KBM-7 (cell line): Measurements from ENCODE around the gene APAF1.
"Not testable (repeated sequence)": the region's sequence is repeated elsewhere in the genome, so short reads cannot be mapped to it uniquely, and the experiment has no call there.

Experiments used
- DNase-seq: peaks from one replicate; pipeline ENCODE4 v3.0.0-alpha.2; 2015
- in situ Hi-C: fragments of 300-500 bp; cut with MboI; formaldehyde crosslinking; loops from 2 replicates; pipeline ENCODE4 v1.14.3; 2020; ENCODE audit warnings: low sequenced_read_pairs, low pct_unique_long_range_greater_than_20kb, mixed read lengths

APAF1 gene

GRCh38 chr12:98744680-98745079 is 99.6 kb downstream of the APAF1 start:
- in situ Hi-C loops: no loop called here
- no peak for DNase-seq

DNA sequence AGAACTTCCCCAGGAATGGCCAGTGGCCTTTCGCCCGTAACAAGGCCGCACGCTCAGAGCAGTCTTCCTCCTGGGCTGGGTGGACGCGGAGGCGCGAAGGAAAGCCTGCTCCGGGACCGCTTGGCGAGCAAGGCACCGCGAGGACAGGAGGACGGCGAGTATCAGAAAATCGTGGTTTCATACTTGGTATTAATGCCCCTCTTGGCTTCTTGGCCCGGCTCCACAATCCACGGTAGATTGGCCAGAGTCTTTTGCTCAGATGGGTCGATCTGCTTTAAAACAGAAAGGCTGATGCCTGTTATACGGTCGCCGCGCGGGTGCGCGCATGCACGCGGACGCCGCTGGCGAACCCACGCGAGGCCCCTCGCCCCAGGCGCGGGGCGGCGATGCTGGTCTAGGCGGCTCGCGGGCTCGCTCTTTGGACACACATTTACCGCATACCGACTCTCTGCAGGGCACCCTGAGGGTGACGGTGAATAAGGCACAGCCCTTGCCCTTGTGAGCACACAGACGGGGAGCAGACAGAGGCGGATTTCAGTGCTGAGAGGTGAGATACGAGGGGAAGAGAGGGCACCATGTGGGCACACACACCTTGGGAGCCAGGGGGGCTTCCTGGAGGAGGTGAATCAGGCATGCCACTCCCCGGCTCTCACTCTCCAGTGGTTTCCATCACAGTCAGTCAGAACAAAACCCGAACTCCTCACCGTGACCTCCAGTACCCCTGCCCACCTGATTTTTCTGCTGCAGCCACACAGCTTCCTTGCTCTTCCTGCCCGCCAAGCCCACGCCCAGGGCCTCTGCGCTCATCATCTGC is 100.7 kb downstream of the APAF1 start:
- in situ Hi-C loops: no loop called here
- DNase-seq: no peak

- DNase-seq: no peak
- in situ Hi-C loops: no loop called here
Observed at GRCh38 chr12:98748463-98748862, 103.4 kb downstream of the APAF1 start.

DNA sequence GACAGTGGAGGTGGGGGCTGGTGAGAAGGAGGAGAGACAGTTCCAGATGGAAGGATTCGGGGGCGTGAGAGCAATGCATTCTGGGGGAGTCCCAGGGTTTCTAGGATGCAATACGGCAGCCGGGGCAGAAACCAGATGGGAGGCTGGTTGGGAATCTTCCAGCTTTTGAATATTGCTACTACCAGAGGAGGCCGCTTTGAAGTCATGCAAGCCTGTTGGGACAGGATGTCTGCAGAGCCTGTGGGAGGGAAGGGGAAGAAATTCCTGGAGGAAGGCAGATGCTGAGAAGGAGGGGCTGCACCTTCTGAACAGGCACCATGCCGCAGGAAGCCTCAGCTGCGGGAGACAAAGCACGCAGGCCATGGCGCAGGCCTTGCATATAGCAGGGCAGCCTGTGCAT is 105.4 kb downstream of the APAF1 start:
- no peak for DNase-seq
- in situ Hi-C loops: no loop called here

GRCh38 chr12:98751580-98752115 is 106.6 kb downstream of the APAF1 start:
- in situ Hi-C loops: no loop called here
- DNase-seq: no peak

DNA sequence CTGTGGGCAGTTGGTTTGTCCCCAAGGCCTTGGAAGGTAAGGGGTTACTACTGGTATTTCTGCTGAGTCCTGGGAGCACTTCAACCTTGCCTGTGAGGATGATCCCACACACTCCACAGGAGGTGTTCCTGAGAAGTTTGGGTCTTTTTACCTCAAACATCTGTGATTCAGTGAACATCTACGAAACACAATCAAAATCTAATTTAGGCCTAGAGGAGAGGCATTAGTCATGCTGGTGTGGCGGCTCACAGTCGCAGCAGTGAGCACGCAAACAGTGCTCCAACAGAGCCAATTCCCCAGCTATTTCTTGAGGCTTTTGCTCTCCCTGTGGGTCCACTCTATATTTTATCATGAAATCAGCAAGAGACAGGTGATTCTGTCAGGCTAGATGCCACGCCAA is 107.6 kb downstream of the APAF1 start:
- in situ Hi-C loops: no loop called here
- no peak for DNase-seq

DNA sequence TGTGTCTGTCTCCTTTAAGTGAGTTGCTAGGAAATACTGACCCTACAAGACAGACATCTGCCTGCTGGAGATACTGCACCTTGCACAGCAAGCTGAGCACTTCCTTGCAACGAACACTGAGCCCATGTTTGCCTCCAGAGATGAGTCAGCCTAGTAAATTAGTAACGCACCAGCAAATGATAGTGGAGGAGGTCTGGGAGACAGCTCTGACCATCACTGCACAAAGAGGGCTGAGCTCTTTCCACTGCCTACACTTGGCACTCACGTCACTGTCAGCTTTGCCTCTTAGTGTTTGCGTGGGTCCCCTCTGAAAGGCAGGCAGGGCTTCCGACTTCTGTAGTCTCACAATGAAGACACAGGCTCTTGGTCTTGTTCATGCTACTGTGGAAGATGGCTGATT is 109.0 kb downstream of the APAF1 start:
- in situ Hi-C loops: no loop called here
- no peak for DNase-seq

DNA sequence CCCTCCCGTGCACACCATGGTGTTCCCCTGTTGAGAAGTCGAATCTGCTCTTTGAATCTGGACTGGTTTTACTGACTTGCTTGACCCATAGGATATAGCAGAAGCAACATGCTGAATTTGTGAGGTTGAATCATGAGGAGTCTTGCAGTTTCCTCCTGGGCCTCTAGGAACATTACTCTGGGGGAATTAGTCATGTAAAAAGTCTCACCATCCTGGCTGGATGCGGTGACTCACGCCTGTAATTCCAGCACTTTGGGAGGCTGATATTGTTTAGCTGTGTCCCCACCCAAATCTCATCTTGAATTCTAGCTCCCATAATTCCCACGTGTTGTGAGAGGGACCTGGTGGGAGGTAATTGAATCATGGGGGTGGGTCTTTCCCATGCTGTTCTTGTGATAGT is 110.8 kb downstream of the APAF1 start:
- in situ Hi-C loops, DNase-seq: not testable (repeated sequence)

DNA sequence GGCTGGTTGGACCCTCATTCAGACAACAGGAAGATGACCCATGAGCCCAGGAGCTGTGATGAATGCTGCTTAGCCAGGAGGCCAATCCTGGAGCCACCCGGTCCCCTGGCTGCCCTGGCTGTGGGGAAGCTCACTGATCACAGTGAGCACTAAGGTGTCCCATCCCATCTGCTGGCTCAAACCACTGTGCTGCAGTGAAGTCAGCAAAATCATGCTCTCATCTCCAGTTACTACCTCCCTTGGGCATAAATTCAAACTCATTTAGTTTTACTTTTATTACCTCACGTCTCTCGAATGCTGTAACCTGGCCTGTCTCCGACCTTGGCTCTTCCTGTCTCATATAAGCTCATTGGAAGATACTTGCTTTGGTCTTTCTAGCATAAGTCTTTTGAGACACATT is 112.4 kb downstream of the APAF1 start:
- in situ Hi-C loops: no loop called here
- DNase-seq: no peak

GRCh38 chr12:98758331-98758730 is 113.2 kb downstream of the APAF1 start:
- in situ Hi-C loops: no loop called here
- no peak for DNase-seq

DNA sequence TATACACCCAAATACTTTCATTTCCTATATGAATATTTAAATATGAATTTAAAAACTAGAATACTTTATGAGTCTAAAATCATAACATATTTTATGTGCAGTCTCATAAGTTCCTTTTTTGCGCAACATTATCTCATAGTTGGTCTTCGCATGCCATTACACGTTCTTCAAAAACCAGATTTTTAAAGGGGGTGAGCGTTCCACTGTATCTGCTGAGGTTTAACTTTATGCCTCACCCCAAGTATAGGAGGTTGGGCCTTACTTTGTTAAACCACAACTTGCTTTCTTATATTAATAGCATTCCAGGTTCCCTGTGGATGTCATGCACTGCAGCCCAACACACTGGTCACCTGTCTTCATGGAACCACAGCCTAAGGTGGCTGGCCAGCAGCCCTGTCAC is 118.6 kb downstream of the APAF1 start:
- no peak for DNase-seq
- in situ Hi-C loops: no loop called here

- DNase-seq: no peak
- in situ Hi-C loops: no loop called here
Observed at GRCh38 chr12:98767248-98767647, 122.2 kb downstream of the APAF1 start.

DNA sequence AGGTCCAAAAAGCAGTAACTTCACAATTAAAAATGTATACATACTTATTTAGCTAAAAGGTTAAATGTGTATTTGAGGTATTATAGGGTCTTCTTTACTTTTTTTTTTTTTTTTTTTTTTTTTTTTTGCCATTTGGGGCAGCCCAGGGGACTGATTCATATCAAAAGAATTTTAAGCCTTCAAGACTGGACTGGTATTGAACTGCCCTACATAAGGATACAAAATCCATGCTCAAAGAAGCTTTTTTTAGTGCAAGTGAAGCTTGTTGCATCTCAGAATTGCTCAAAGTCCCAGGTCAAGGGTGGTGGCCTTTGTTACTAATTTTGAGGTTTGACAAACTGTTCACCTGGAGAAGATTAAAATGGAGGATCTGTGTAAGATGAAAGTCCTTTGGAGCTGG is 124.0 kb downstream of the APAF1 start:
- in situ Hi-C loops: no loop called here
- DNase-seq: no peak

DNA sequence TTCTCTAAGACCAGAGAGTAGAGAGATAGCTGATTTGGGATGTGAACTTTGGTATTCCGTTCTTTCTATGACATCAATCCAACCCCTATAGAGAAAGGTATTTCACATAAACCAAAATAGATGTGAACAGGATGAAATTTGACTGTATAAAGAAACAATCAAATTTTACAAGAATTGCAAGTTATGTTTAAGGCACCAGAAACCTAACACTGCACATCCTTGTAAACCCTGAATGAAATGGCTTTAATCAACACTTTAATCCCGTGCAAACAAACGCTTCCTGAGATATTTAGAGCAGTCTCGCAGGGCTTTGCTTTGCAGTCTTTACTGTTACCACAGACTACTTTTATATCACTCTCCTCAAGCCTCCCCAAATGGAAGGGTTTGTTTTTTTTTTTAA is 125.1 kb downstream of the APAF1 start:
- in situ Hi-C loops: no loop called here
- no peak for DNase-seq

- in situ Hi-C loops: no loop called here
- no peak for DNase-seq
Observed at GRCh38 chr12:98771811-98772752, 127.0 kb downstream of the APAF1 start.

DNA sequence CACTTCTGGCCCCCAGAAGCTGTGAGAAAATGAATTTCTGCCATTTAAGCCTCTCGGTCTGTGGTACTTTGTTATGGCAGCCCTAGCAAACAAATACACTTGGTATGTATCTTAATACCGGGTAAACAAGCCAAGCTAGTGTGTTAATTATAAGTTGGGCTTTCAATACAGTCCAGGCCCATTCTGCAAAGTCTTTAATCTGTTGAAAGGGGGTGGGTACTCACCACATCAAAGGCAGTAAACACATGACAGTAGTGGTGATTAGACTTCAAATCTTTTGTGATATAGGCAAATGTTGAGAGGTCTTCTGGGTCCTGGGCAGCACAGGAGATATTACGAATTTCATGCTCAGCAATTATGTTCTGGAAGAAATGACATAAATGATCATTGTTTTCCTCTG is 127.7 kb downstream of the APAF1 start:
- in situ Hi-C loops: no loop called here
- no peak for DNase-seq

DNA sequence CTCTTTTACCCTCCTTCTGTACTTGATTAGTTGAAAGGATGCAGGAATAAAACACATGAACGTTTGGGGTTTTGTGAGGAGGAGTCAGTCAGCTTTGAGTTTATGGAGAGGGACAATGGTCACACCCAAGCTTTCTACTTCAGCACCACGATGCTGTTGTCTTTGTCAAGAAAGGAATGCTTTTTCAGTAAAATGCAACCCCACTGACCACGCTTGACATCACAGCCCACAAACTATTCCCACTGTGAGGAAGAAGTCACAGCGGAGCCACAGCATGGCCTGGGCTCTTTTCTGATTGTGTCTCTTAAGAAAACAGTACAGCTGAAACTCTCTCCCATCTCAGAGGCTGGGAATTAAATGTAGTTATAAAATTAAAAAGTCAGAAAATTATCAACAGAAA is 135.2 kb downstream of the APAF1 start:
- no peak for DNase-seq
- in situ Hi-C loops: no loop called here

- in situ Hi-C loops: no loop called here
- DNase-seq: no peak
Observed at GRCh38 chr12:98783420-98783819, 138.3 kb downstream of the APAF1 start.
